H1 (cell line): ENCODE measurements around the gene RAB8B. TPM values are rescaled to one million over a fixed set of nuclear protein-coding genes. Genes with fewer than 3 reads are reported as not detected.

ENCODE experiments used
- CTCF ChIA-PET: fragments of 300-600 bp; sonication (Branson Sonifier 250); formaldehyde crosslinking; loops from one replicate; lab custom pipeline; 2021; ENCODE audit not compliant: partially characterized antibody; lab: Charles Lee
- POLR2A ChIA-PET: fragments of 300-600 bp; sonication (Branson Sonifier 250); formaldehyde crosslinking; loops from one replicate; lab custom pipeline; 2021; ENCODE audit warnings: inconsistent platforms; ENCODE audit not compliant: partially characterized antibody; lab: Charles Lee
- DNase-seq, 2 experiments: peaks; one replicate each; pipeline versions ENCODE4 v3.0.0 to v3.0.0-alpha.2; 2010 to 2022; ENCODE audit warnings: low spot score in 2 of 2, low read depth in 1 of 2, mixed read lengths in 1 of 2
- FAIRE-seq: peaks from 2 replicates; lab custom pipeline; 2011; peaks lifted over from hg19 to GRCh38; lab: Jason Lieb, UNC
- H2AFZ ChIP-seq: 2 replicates; pipeline ENCODE4 v1.8.1; 2012; ENCODE audit warnings: low read length, inconsistent platforms
- H2AK5ac ChIP-seq: 2 replicates; pipeline ENCODE4 v1.6.1; 2013; ENCODE audit warnings: low read depth, low read length
- H2BK120ac ChIP-seq: replicated peaks from 2 replicates; pipeline ENCODE3; 2013; ENCODE audit warnings: low read depth, low read length, inconsistent platforms
- H2BK12ac ChIP-seq: 2 replicates; pipeline ENCODE4 v1.6.1; 2013; ENCODE audit warnings: low read depth, low read length
- H2BK15ac ChIP-seq: 2 replicates; pipeline ENCODE4 v1.6.1; 2013; ENCODE audit warnings: low read length
- H2BK20ac ChIP-seq: 2 replicates; pipeline ENCODE4 v1.6.1; 2013; ENCODE audit warnings: low read length
- H2BK5ac ChIP-seq: 2 replicates; pipeline ENCODE4 v1.6.1; 2013; ENCODE audit warnings: low read depth, low read length
- H3K14ac ChIP-seq: 2 replicates; pipeline ENCODE4 v1.6.1; 2013; ENCODE audit warnings: inconsistent platforms; ENCODE audit not compliant: insufficient read length
- H3K18ac ChIP-seq: 2 replicates; pipeline ENCODE4 v1.6.1; 2013; ENCODE audit warnings: low read length; ENCODE audit errors: extremely low read depth
- H3K23ac ChIP-seq: 2 replicates; pipeline ENCODE4 v1.6.1; 2013; ENCODE audit warnings: inconsistent platforms; ENCODE audit not compliant: insufficient read length
- H3K23me2 ChIP-seq: 2 replicates; pipeline ENCODE4 v1.6.1; 2013; ENCODE audit warnings: low read depth, low read length
- H3K27ac ChIP-seq: 2 replicates; pipeline ENCODE4 v1.6.1; 2011; ENCODE audit warnings: low read depth, low read length, inconsistent platforms
- H3K27me3 ChIP-seq, 4 experiments: replicated peaks in 1 of 4; 1 replicate in 1 of 4; 2 replicates in 3 of 4; pipeline versions ENCODE4 v1.6.1 to v1.8.1; 2011 to 2013; ENCODE audit warnings: low read length in 3 of 4, mild to moderate bottlenecking in 3 of 4, inconsistent platforms in 2 of 4, mixed read lengths in 2 of 4, moderate library complexity in 1 of 4; ENCODE audit not compliant: control insufficient read depth in 3 of 4, insufficient read depth in 3 of 4; ENCODE audit errors: extremely low read depth in 1 of 4
- H3K36me3 ChIP-seq, 4 experiments: 2 replicates each; pipeline versions ENCODE4 v1.6.1 to v1.8.1; 2011 to 2013; ENCODE audit warnings: mild to moderate bottlenecking in 4 of 4, low read length in 3 of 4, moderate library complexity in 2 of 4, control low read depth in 1 of 4, inconsistent platforms in 1 of 4; ENCODE audit not compliant: insufficient read depth in 4 of 4, control insufficient read depth in 2 of 4
- H3K4ac ChIP-seq: replicated peaks from 2 replicates; pipeline ENCODE3; 2013; ENCODE audit warnings: low read length, low read depth, mixed read lengths, inconsistent platforms; ENCODE audit not compliant: insufficient read length
- H3K4me1 ChIP-seq, 4 experiments: replicated peaks in 1 of 4; 1 replicate in 1 of 4; 2 replicates in 3 of 4; pipeline versions ENCODE4 v1.6.1 to v1.8.1; 2011 to 2013; ENCODE audit warnings: low read length in 3 of 4, inconsistent platforms in 2 of 4, mixed read lengths in 1 of 4; ENCODE audit not compliant: insufficient read depth in 4 of 4, control insufficient read depth in 3 of 4
- H3K4me2 ChIP-seq, 2 experiments: 2 replicates each; pipeline versions ENCODE4 v1.6.1 to v1.8.1; 2011 to 2013; ENCODE audit warnings: low read depth in 2 of 2, low read length in 2 of 2, control low read depth in 1 of 2, inconsistent platforms in 1 of 2, mild to moderate bottlenecking in 1 of 2; ENCODE audit not compliant: insufficient read depth in 1 of 2
- H3K4me3 ChIP-seq, 4 experiments: fragments of 200-600, 300-600 bp in 1 of 4; sonication (generic), shearing (Covaris generic), sonication (Bioruptor Twin) in 1 of 4; 2 replicates each; pipeline versions ENCODE4 v1.5.1 to v1.8.1; 2011 to 2016; ENCODE audit warnings: low read length in 4 of 4, low read depth in 3 of 4, control low read depth in 2 of 4, inconsistent platforms in 2 of 4, mild to moderate bottlenecking in 2 of 4, mixed read lengths in 1 of 4, moderate library complexity in 1 of 4; ENCODE audit not compliant: insufficient read depth in 2 of 4; ENCODE audit errors: extremely low read depth in 1 of 4
- H3K56ac ChIP-seq: replicated peaks from 2 replicates; pipeline ENCODE3; 2013; ENCODE audit warnings: low read depth, mild to moderate bottlenecking, mixed read lengths, low read length, inconsistent platforms; ENCODE audit not compliant: insufficient read length
- H3K79me1 ChIP-seq: 2 replicates; pipeline ENCODE4 v1.6.1; 2013; ENCODE audit warnings: low read depth, low read length, control low read depth
- H3K79me2 ChIP-seq, 2 experiments: 2 replicates each; pipeline versions ENCODE4 v1.6.1 to v1.8.1; 2012 to 2013; ENCODE audit warnings: low read length in 2 of 2, mild to moderate bottlenecking in 2 of 2, inconsistent platforms in 1 of 2; ENCODE audit not compliant: insufficient read depth in 2 of 2, control insufficient read depth in 1 of 2
- H3K9ac ChIP-seq, 4 experiments: replicated peaks in 1 of 4; 1 replicate in 1 of 4; 2 replicates in 3 of 4; pipeline versions ENCODE4 v1.6.1 to v1.8.1; 2011 to 2013; ENCODE audit warnings: low read depth in 3 of 4, low read length in 3 of 4, control low read depth in 2 of 4, mild to moderate bottlenecking in 2 of 4, moderate library complexity in 2 of 4, inconsistent platforms in 1 of 4; ENCODE audit errors: extremely low read depth in 1 of 4
- H3K9me3 ChIP-seq, 2 experiments: 2 replicates each; pipeline versions ENCODE4 v1.6.1 to v1.8.1; 2012 to 2013; ENCODE audit warnings: mild to moderate bottlenecking in 2 of 2, moderate library complexity in 2 of 2, control low read depth in 1 of 2, inconsistent platforms in 1 of 2, low read depth in 1 of 2, low read length in 1 of 2, mixed read lengths in 1 of 2; ENCODE audit not compliant: insufficient read depth in 2 of 2
- H4K20me1 ChIP-seq, 2 experiments: replicated peaks in 1 of 2; 2 replicates each; pipeline versions ENCODE3 to v1.8.1; 2011 to 2013; ENCODE audit warnings: inconsistent platforms in 2 of 2, low read length in 2 of 2, mild to moderate bottlenecking in 1 of 2; ENCODE audit not compliant: insufficient read depth in 2 of 2, control insufficient read depth in 1 of 2
- H4K5ac ChIP-seq: 2 replicates; pipeline ENCODE4 v1.6.1; 2013; ENCODE audit warnings: low read length, low read depth, mixed read lengths, inconsistent platforms; ENCODE audit not compliant: insufficient read length
- H4K8ac ChIP-seq: 2 replicates; pipeline ENCODE4 v1.8.0; 2013; ENCODE audit warnings: mild to moderate bottlenecking, moderate library complexity, low read length, inconsistent platforms; ENCODE audit not compliant: insufficient read depth; ENCODE audit errors: extremely low read depth
- H4K91ac ChIP-seq: replicated peaks from 2 replicates; pipeline ENCODE3; 2013; ENCODE audit warnings: low read length, mixed read lengths, inconsistent platforms; ENCODE audit not compliant: insufficient read length
- BACH1 ChIP-seq: IDR thresholded peaks from 2 replicates; pipeline ENCODE4 v1.6.1; 2012; ENCODE audit warnings: low read length, improper control_type of control experiment
- CREB1 ChIP-seq: IDR thresholded peaks from 2 replicates; pipeline ENCODE4 v1.6.1; 2012; ENCODE audit warnings: inconsistent platforms
- GABPA ChIP-seq: IDR thresholded peaks from 2 replicates; pipeline ENCODE4 v1.6.1; 2011; ENCODE audit warnings: mild to moderate bottlenecking, low read length, moderate library complexity, borderline replicate concordance; ENCODE audit not compliant: insufficient read depth
- JUN ChIP-seq: IDR thresholded peaks from 2 replicates; pipeline ENCODE4 v1.6.1; 2011; ENCODE audit warnings: low read depth, mild to moderate bottlenecking, improper control_type of control experiment, low read length
- KDM1A ChIP-seq: fragments of 200-600, 300-600 bp; sonication (generic); IDR thresholded peaks from 2 replicates; pipeline ENCODE4 v1.7.1; 2016; ENCODE audit warnings: mild to moderate bottlenecking, low read length, borderline replicate concordance
- POU5F1 ChIP-seq: IDR thresholded peaks from 2 replicates; pipeline ENCODE4 v1.6.1; 2011; ENCODE audit warnings: low read depth, mild to moderate bottlenecking, low read length, moderate library complexity
- SIRT6 ChIP-seq: IDR thresholded peaks from one replicate; pipeline ENCODE4 v1.7.1; 2012; ENCODE audit warnings: low read length, inconsistent platforms
- SRF ChIP-seq: IDR thresholded peaks from 2 replicates; pipeline ENCODE4 v1.6.1; 2011; ENCODE audit warnings: mild to moderate bottlenecking, low read depth, low read length, moderate library complexity
- TBP ChIP-seq: IDR thresholded peaks from 2 replicates; pipeline ENCODE4 v1.6.1; 2011; ENCODE audit warnings: low read depth, low read length, improper control_type of control experiment
- WGBS, 2 experiments: shearing (Covaris generic) in 1 of 2; methylation state at CpG; one replicate each; pipeline versions ENCODE4 v1.1.6 to v1.1.7; 2013 to 2015; ENCODE audit warnings: low lambda C conversion rate in 2 of 2, mixed read lengths in 2 of 2, inconsistent platforms in 1 of 2, low coverage in 1 of 2, missing lambda C conversion rate in 1 of 2; ENCODE audit not compliant: insufficient replicate concordance in 2 of 2, insufficient coverage in 1 of 2, insufficient read length in 1 of 2; ENCODE audit errors: extremely low coverage in 1 of 2, missing lambda C conversion rate in 1 of 2; 5-methylcytosine and 5-hydroxymethylcytosine counted together
- polyA plus RNA-seq, 7 experiments: library from polyadenylated mRNA; depleted of rRNA in 3 of 7; stranded (reverse) in 5 of 7; unstranded in 2 of 7; fragments of >200 nt in 5 of 7; fragments of 200-250 nt in 2 of 7; gene quantifications; 1 replicate in 5 of 7; 2 replicates in 1 of 7; 4 replicates in 1 of 7; pipeline versions ENCODE4 v1.2.1 to v1.2.3, GENCODE V29; 2011 to 2013; ENCODE audit warnings: missing spikeins in 2 of 7, mixed read lengths in 2 of 7
- total RNA-seq: library from RNA; stranded (reverse); fragmentation: NEBNext Ultra II Directional; extraction: Animal tissue kit (Norgen Biotek cat#: 25700); gene quantifications from 2 replicates; pipeline ENCODE4 v1.2.1, GENCODE V29; 2021
- TF ChIP-seq, protein P1 (sequence below): IDR thresholded peaks from 2 replicates; pipeline ENCODE4 v1.6.1; 2011; ENCODE audit warnings: low read length, improper control_type of control experiment

Gene RAB8B
- total and polyA plus RNA-seq, 2 of the 8 experiments (the other 6 are each of a cell fraction or from before 2014, with no cell fraction given): 9.5 to 47.8 TPM

GRCh38 chr15:63191895-63192618, 2.7 kb downstream of the RAB8B start:
- no peak overlapping the region for H2BK120ac ChIP-seq
- no peaks in the 10 kb centered on the region for H3K27me3 ChIP-seq
- H3K23me2 ChIP-seq: peaks cover 6% of the 10 kb centered on the region; the same call in 1 of the 2 replicates
- H3K23ac ChIP-seq: no peak overlapping the region
- no peak overlapping the region for H4K91ac ChIP-seq
- no peaks in the 10 kb centered on the region for H3K36me3 ChIP-seq
- no peak overlapping the region for H2AK5ac ChIP-seq
- no peak overlapping the region for H4K8ac ChIP-seq
- no peak overlapping the region for H3K4me2 ChIP-seq
- peaks cover 9 to 70% of the 10 kb centered on the region in 2 experiments for H3K79me2 ChIP-seq
- H3K14ac ChIP-seq: no peak overlapping the region
- no peak for DNase-seq
- ChIA-PET POLR2A (interaction anchor here (1.0 to 1.5 kb wide), 3 partner anchors 31 to 119 kb away, joined by 3 to 4 read pairs (median 3); no protein-coding TSS in a partner anchor), CTCF (interaction anchor here (1.8 kb wide), 1 partner anchor 10 kb away, joined by 11 read pairs; no protein-coding TSS in a partner anchor)
- peaks cover 4% of the 10 kb centered on the region; the same call in 1 of the 2 replicates for H3K79me1 ChIP-seq
- H2BK5ac ChIP-seq: no peak overlapping the region
- no peak overlapping the region for H2BK15ac ChIP-seq
- H3K4me1 ChIP-seq: peaks cover 0 to 10% (median 8%) of the 10 kb centered on the region in 4 experiments; a peak in 3 of 7 replicates
- no peak overlapping the region for H2AFZ ChIP-seq
- H3K27ac ChIP-seq: no peak overlapping the region
- H3K18ac ChIP-seq: no peak overlapping the region
- peaks cover 0 to 2% of the 10 kb centered on the region in 2 experiments for H4K20me1 ChIP-seq
- no peak overlapping the region for H3K4me3 ChIP-seq
- no peaks in the 10 kb centered on the region for H3K9me3 ChIP-seq
- no peak overlapping the region for H2BK20ac ChIP-seq
- no peak overlapping the region for H2BK12ac ChIP-seq
- no peak overlapping the region for H3K4ac ChIP-seq
- H3K9ac ChIP-seq: no peak overlapping the region
- FAIRE-seq: no peak
- 94% methylated on average over 3 of the region's 3 CpGs; no CpG with 5 or more reads in 1 of the 2 experiments for WGBS, 2 experiments
- no peak overlapping the region for H4K5ac ChIP-seq
- H3K56ac ChIP-seq: no peak overlapping the region
- TF ChIP-seq GABPA (no peak), SIRT6 (no peak), SRF (no peak), CREB1 (no peak), POU5F1 (no peak), TBP (no peak), BACH1 (no peak), KDM1A (no peak), JUN (no peak)
- TF ChIP-seq, protein P1, sequence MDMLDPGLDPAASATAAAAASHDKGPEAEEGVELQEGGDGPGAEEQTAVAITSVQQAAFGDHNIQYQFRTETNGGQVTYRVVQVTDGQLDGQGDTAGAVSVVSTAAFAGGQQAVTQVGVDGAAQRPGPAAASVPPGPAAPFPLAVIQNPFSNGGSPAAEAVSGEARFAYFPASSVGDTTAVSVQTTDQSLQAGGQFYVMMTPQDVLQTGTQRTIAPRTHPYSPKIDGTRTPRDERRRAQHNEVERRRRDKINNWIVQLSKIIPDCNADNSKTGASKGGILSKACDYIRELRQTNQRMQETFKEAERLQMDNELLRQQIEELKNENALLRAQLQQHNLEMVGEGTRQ: no peak
